A204.1 (cell line): ENCODE measurements around the gene MYH2.

Source experiments
- FAIRE-seq: peaks from 2 replicates; lab custom pipeline; 2012; peaks lifted over from hg19 to GRCh38; lab: Jason Lieb, UNC

The MYH2 gene

DNA sequence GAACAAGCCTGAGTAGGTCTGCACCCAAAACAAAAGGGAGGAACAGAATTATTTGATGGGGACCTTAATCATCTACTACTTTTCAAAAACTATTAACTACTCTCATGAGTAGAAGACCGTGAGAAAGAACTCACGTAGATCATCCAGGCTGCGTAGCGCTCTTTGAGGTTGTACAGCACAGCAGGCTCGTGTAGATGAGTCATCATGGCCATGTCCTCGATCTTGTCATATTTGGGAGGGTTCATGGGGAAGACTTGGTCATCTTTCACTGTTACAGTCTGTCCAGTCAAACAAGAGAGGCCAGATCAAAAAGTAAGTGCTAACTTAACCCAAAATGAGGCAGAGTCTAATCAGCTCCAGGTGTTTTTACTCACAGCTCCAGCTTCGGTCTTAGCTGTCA is 33.4 kb downstream of the MYH2 start:
- FAIRE-seq, result no peak

- FAIRE-seq, result no peak
Observed at GRCh38 chr17:10513299-10514067, 36.0 kb downstream of the MYH2 start.

DNA sequence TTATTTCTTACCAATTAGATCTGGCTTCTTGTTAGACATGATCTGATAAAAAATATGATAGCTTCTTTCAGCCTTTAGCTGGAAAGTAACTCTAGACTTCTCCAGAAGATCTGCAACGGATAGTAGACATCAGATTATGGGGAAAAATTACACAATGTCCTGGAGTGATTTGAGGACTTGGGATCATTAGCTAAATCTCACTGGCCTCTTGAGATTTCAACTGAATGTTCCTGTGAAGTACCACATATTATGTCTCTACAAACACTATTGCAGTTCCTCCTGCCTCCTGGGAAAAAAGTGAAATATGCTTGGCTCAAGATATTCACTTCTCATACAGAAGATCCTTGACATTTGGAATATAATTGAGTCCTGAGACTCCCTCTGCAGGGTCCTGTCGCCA is 36.6 kb downstream of the MYH2 start:
- FAIRE-seq, result no peak

GRCh38 chr17:10499950-10500349 is 49.5 kb downstream of the MYH2 start:
- no peak for FAIRE-seq

GRCh38 chr17:10492004-10492403 is 57.5 kb downstream of the MYH2 start:
- FAIRE-seq, result no peak

DNA sequence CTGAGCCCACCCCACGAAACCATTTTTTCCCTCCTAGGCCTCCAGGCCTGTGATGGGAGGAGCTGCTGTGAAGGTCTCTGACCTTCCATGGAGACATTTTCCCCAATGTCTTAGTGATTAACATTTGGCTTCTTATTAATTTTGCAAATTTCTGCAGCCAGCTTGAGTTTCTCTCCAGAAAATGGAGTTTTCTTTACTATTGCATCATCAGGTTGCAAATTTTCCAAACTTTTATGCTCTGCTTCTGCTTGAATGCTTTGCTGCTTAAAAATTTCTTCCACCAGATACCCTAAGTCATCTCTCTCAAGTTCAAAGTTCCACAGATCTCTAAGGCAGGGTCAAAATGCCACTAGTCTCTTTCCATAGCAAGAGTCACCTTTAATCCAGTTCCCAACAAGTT is 67.2 kb downstream of the MYH2 start:
- no peak for FAIRE-seq

- no peak for FAIRE-seq
Observed at GRCh38 chr17:10477701-10478100, 71.8 kb downstream of the MYH2 start.

GRCh38 chr17:10474536-10474935 is 74.9 kb downstream of the MYH2 start:
- FAIRE-seq, result no peak

GRCh38 chr17:10471858-10472257 is 77.6 kb downstream of the MYH2 start:
- FAIRE-seq, result no peak
